ENCODE data around the gene SFTPB. TPM values are rescaled to one million over a fixed set of nuclear protein-coding genes. Genes with fewer than 3 reads are reported as not detected.
A peak's percentile ranks its signal among the peaks of the same experiment; 100 is the strongest.

Gene SFTPB
- total RNA-seq, 1 experiment from 2014 or later: not detected

DNA sequence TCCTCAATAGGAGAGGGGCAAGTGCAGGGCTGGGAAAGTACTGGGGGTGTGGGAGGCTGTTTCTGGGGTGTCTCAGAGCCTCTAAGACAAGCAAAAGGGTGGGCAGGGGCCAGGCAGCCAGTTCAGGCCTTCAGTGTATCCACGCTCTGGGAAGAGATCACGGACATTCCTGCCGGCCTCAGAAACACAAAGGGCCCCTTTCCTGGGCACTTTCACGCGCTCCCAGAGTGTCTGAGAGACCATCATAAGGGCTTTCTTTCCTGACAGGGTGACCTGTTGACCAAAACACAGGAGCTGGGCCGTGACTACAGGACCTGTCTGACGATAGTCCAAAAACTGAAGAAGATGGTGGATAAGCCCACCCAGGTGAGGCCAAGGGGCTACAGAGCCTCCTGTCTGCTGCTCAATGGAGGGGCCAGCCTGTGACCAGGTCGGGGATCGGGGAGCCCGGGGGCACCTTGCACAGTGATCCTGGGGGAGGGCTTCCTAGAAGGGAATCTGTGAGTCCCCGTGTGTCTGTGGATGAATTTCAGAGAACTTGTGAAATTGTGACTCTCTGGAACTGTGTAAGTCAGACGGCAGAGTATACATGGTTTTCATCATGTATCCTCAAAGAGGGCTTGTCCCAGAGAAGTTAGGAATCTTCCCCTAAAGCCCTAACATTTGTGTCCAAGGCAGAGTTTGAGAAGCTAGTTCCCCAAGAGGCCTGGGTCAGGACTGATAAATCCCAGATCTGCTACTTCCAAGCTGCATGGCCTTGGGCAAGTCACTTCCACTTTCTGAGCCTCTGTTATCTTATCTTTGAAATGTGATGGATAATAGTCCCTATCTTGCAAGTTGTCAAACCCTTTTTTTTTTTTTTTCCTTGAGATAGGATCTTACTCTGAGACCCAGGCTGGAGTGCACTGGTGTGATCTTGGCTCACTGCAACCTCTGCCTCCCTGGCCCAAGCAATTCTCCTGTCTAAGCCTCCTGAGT lies 28.0 kb upstream of the SFTPB start:
- Histone ChIP-seq H3K27me3 (0 out of 2 replicates have a peak, but pooled peaks cover 7% of the 10 kb centered on the region), H3K4me3 (no peak overlapping the region), H3K36me3 (no peaks in the 10 kb centered on the region), H3K27ac (no peak overlapping the region), H3K4me1 (no peaks in the 10 kb centered on the region), H3K9me3 (replicated peaks) (no peaks in the 10 kb centered on the region)
- DNase-seq: no peak

DNA sequence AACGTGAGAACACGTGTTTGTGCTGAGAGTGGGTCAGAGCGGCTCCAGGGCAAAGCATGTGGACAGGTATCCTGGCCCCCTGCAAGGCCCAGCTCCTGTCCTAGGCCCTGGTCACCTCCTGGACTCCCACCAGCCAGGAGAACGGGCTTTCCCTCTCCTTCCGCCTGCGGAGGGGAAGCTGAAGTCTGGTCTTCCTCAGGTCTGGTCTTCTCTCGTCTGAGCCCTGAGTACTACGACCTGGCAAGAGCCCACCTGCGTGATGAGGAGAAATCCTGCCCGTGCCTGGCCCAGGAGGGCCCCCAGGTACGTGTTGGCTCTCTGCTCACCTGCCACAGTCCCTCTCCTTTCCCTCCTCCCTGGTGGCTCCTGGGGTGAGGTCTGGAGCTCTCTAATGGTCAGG lies 27.1 kb upstream of the SFTPB start:
- Histone ChIP-seq H3K27me3 (0 out of 2 replicates have a peak, but pooled peaks cover 7% of the 10 kb centered on the region), H3K9me3 (replicated peaks) (no peaks in the 10 kb centered on the region), H3K27ac (no peak overlapping the region), H3K4me1 (no peaks in the 10 kb centered on the region), H3K4me3 (no peak overlapping the region), H3K36me3 (no peaks in the 10 kb centered on the region)
- no peak for DNase-seq

DNA sequence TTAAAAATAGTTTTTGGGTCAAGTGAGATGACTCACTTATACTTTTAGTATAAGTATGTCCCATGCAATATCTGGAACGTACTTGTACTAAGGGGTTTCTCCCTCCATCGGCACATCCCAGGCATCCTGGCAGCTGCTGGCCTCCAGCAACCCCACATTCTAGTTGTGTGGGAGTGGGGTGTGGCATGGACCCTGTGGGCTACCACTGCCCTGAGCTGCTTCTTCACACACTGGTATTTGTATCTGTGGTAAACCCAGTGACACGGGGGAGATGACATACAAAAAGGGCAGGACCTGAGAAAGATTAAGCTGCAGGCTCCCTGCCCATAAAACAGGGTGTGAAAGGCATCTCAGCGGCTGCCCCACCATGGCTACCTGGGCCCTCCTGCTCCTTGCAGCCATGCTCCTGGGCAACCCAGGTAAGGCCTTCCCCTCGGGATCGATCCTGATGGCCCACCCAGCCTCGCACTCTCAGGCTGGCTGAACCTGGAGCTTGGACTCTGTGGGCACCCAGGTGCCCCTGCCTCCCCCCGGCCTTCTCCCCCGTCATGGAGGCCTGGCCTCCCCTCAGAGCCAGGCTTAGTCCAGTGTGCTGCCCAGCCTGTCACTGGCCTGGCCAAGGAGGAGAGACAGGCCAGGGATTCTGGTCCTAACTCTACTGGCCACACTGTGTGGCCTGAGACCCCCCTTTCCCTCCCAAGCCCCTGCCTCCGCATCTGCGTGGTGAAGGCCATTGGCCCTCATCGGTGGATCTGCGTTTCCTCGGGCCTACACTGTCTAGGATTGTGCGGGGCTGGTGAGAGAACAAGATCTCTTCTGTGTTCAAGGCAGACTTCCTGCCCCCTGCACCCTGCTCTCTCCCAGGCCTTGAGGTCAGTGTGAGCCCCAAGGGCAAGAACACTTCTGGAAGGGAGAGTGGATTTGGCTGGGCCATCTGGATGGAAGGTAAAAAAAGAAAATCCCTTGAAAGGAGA lies 26.3 kb upstream of the SFTPB start, which contains the start of gene GNLY:
TSS of gene GNLY (plus strand) at position 307 of the 974 bp plus-strand sequence. CDS start at position 368, 61 bp downstream.
- Histone ChIP-seq H3K4me1 (no peaks in the 10 kb centered on the region), H3K27me3 (0 out of 2 replicates have a peak, but pooled peaks cover 7% of the 10 kb centered on the region), H3K4me3 (no peak within 1 kb of the TSS), H3K36me3 (no peaks in the 10 kb centered on the region), H3K9me3 (replicated peaks) (no peaks in the 10 kb centered on the region), H3K27ac (no peak within 1 kb of the TSS)
- no peak for DNase-seq

DNA sequence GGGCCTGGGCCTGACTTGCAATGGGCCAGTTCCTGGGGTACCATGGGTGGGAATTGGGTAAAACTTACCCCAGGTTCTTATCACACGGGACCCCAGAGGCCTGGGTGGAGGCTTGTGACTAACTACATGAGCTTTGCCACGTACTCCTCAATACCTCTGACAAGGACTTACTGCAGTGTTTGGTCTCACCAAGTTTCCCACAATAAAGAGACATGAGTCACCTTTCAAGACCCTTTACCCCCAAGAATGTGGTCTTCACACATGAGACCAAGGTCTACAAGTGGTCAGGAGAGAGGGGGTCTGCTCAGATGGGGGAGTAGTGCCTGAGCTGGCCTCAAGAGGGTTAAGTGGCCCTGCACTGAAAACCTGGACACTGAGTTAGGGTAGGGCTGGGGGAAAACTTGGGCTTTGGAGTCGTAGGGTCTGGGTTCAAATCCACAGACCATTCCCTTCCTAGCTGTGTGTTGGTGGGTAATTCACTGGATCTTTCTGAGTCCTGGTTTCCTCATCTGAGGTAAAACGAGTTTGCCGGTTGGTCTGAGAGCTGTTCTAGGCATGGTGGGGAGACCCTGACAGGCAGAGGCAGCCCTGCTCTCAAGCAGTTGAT lies 24.1 kb upstream of the SFTPB start:
- no peak for DNase-seq
- Histone ChIP-seq H3K4me3 (no peak overlapping the region), H3K4me1 (peaks cover 3% of the 10 kb centered on the region; the same call in 1 of the 2 replicates), H3K27me3 (0 out of 2 replicates have a peak, but pooled peaks cover 2% of the 10 kb centered on the region), H3K27ac (no peak overlapping the region), H3K36me3 (no peaks in the 10 kb centered on the region), H3K9me3 (replicated peaks) (no peaks in the 10 kb centered on the region)

DNA sequence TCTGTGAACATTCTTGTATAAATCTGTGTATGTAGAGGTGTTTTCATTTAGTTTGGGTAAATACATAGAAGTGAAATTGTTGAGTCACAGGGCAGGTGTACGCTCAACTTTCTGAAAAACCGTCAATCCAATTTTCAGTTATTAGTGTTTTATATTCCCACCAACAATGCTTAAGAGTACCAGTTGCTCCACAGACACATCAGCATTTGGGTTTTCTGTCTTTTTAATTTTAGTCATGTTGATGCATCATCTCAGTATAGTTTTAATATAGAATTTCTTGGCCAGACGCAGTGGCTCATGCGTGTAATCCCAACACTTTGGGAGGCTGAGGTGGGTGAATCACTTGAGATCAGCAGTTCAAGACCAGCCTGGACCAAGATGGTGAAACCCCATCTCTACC lies 22.9 kb upstream of the SFTPB start:
- no peak for DNase-seq
- Histone ChIP-seq H3K36me3 (no peaks in the 10 kb centered on the region), H3K27me3 (0 out of 2 replicates have a peak, but pooled peaks cover 2% of the 10 kb centered on the region), H3K9me3 (replicated peaks) (no peaks in the 10 kb centered on the region), H3K4me3 (no peak overlapping the region), H3K4me1 (peaks cover 4% of the 10 kb centered on the region; the same call in 1 of the 2 replicates), H3K27ac (no peak overlapping the region)

DNA sequence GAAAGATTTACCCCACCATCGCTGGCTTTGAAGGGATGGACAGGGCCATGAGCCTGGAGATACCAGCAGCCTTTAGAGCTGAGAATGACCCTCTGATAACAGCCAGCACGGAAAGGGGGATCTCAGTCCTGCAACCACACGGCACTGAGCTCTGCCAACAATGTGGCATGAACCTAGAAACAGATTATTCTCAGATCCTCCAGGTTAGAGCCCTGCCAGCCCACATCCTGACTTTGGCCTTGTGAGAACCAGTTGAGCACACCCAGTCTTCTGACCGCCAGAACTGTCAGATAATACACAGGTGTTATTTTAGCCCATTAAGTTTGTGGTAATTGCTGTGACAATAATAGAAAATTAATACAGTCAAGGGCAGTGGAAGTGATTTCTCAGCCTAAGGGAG lies 16.8 kb upstream of the SFTPB start:
- DNase-seq: no peak
- H3K4me3 ChIP-seq: no peak overlapping the region
- peaks cover 6% of the 10 kb centered on the region; the same call in 1 of the 2 replicates for H3K4me1 ChIP-seq
- no peaks in the 10 kb centered on the region for H3K27me3 ChIP-seq
- no peak overlapping the region for H3K27ac ChIP-seq
- no peaks in the 10 kb centered on the region for H3K9me3 ChIP-seq (replicated peaks)
- no peaks in the 10 kb centered on the region for H3K36me3 ChIP-seq

DNA sequence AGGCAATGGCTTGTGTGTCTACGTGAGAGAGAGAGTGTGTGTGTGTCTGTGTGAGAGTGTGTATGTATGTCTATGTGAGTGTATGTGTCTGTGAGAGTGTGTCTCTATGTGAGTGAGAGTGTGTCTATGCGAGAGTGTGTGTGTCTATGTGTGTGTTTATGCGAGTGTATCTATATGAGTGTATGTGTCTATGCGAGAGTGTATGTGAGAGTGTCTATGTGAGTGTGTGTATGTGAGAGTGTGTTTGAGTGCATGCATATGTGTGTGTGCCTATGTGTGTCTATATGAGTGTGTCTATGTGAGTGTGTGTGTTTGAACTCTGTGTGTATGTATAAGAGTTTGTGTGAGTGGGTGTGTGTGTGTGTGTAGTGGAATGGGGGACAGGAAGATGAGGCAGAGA lies 16.4 kb upstream of the SFTPB start:
- peaks cover 6% of the 10 kb centered on the region; the same call in 1 of the 2 replicates for H3K4me1 ChIP-seq
- H3K27ac ChIP-seq: no peak overlapping the region
- H3K36me3 ChIP-seq: no peaks in the 10 kb centered on the region
- no peaks in the 10 kb centered on the region for H3K9me3 ChIP-seq (replicated peaks)
- no peak overlapping the region for H3K4me3 ChIP-seq
- no peaks in the 10 kb centered on the region for H3K27me3 ChIP-seq
- no peak for DNase-seq

DNA sequence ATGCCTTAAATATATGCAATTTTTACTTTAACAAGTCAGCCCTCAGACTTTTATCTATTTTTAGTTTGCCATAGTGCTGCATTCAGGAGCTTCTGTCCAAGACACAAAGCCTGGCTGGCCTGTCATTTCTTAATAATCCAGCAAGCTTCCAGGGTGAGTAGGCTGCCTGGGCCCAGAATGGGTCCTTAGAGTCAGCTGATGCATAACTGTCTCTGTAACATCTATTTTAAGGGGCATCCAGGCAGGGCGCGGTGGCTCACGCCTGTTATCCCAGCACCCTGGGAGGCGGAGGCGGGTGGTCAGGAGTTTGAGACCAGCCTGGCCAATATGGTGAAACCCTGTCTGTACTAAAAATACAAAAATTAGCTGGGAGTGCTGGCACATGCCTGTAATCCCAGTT lies 14.4 kb upstream of the SFTPB start:
- Histone ChIP-seq H3K4me1 (peaks cover 18% of the 10 kb centered on the region), H3K9me3 (replicated peaks) (no peaks in the 10 kb centered on the region), H3K36me3 (no peaks in the 10 kb centered on the region), H3K27me3 (no peaks in the 10 kb centered on the region), H3K27ac (no peak overlapping the region), H3K4me3 (no peak overlapping the region)
- DNase-seq: no peak

DNA sequence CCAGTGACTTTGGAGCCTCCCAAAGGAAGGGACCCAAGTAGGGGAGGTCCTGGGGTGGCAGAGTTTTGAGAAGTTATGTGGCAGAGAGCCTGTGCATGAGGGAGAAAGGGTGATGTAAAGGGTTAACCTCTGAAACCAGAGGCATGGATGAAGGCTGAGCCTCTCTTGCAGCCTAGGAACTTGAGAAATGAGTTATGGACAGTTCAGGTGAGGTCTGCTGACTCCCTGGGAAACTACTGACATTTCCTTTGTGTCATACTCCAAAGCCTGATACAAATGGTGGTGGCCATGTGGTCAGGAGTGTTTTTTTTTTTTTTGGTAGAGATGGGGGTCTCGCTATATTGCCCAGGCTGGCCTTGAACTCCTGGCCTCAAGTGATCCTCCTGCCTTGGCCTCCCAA lies 13.8 kb upstream of the SFTPB start:
- Histone ChIP-seq H3K27ac (no peak overlapping the region), H3K27me3 (no peaks in the 10 kb centered on the region), H3K4me3 (no peak overlapping the region), H3K36me3 (no peaks in the 10 kb centered on the region), H3K9me3 (replicated peaks) (no peaks in the 10 kb centered on the region), H3K4me1 (peaks cover 15% of the 10 kb centered on the region)
- DNase-seq: no peak

DNA sequence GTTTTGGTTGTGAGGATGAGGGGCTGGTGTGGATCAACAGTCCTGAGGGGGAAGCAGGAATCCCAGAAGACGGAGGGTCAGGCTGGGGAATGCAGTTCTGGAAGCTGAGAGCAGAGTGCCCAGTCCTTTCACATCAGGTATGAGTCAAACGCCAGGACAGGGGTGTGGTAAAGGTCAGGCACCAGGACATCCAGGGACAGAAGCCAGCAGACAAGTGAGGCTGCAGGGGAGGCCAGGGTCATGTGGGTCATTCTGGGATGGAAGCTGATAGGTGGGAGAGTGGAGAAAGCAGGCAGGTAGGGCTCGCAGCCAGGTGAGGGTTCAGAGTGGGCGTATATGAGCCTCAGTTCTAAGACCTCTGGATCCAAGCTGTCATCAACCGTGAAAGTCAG lies 13.4 kb upstream of the SFTPB start:
- Histone ChIP-seq H3K36me3 (no peaks in the 10 kb centered on the region), H3K27me3 (no peaks in the 10 kb centered on the region), H3K4me1 (peaks cover 15% of the 10 kb centered on the region), H3K27ac (no peak overlapping the region), H3K9me3 (replicated peaks) (no peaks in the 10 kb centered on the region), H3K4me3 (no peak overlapping the region)
- no peak for DNase-seq

DNA sequence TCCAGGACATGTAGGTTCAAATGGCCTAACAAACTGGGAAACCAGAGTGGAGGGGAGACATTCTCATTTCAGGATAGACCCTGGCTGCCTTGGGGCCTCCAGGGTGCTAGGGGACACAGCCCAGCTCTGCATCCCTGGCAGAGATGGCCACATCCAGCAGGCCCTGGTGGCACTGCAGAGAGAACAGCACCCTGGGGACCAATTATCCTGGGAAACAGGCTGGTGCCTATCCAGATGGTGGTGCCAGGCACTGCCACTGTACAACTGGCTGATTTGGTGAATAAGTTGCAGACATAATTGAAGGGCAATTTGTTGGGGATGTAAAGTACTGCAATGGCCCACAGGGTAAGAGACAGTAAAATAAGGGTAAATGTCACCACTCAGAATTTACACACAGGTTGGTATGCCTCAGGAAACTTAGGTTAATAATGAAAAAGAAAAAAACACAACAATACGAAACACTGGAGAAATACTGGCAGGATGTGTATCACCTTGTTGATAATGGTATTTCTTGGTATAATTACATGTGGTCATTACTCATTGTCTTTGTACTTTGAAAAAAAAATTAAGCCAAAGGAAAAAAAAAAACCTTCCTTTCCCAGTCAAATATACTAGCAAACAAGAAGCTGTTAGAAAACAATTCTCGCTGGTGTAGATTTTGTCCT lies 12.8 kb upstream of the SFTPB start:
- peaks cover 15% of the 10 kb centered on the region for H3K4me1 ChIP-seq
- no peaks in the 10 kb centered on the region for H3K27me3 ChIP-seq
- DNase-seq: no peak
- no peak overlapping the region for H3K4me3 ChIP-seq
- no peaks in the 10 kb centered on the region for H3K9me3 ChIP-seq (replicated peaks)
- H3K27ac ChIP-seq: no peak overlapping the region
- H3K36me3 ChIP-seq: no peaks in the 10 kb centered on the region

DNA sequence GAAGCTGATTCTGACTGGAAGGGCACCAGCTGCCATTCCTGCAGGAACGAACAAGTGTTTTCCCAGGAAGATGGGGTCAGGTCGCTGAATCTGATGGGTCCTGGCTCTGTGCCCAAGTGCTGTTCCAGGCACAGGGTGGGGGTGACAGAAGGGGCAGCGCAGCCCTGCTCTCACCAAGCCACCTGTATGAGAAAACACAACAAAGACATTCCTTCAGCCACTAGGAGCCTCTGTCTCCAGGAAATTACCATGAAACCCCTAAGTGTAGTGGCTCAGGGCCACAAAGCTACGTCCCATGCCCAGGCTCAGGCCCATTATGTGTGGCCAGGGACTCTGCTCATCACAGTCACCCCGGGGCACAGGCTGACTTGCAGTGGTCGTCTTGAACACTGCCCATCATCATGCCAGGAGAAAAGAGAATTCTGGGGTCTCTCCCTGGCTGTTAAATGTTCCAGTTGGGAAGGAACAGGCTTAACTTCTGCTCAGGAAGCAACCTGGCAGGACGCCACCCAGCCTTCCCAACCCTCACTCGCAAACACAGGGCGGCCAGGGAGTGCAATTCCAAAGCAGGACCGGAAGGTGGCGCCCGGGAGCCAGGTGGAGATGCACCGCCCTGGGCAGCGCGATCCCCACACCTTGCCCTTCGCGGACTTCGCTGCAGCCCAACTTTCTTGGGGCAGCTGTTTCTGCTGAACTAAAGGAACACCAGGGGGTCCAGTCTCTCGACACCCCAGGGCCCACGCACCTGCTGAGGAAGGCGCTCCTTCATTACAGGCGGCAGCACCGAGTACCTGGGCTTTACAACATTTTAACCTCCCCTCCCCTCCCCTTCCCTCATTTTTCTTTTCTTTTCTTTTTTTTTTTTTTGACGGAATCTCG lies 11.0 kb upstream of the SFTPB start:
- no peak overlapping the region for H3K4me3 ChIP-seq
- peak; percentile 89 to 93 for DNase-seq
- H3K27ac ChIP-seq: no peak overlapping the region
- no peaks in the 10 kb centered on the region for H3K9me3 ChIP-seq (replicated peaks)
- H3K36me3 ChIP-seq: no peaks in the 10 kb centered on the region
- peaks cover 12% of the 10 kb centered on the region for H3K4me1 ChIP-seq
- no peaks in the 10 kb centered on the region; the same call in 1 of the 2 replicates for H3K27me3 ChIP-seq

DNA sequence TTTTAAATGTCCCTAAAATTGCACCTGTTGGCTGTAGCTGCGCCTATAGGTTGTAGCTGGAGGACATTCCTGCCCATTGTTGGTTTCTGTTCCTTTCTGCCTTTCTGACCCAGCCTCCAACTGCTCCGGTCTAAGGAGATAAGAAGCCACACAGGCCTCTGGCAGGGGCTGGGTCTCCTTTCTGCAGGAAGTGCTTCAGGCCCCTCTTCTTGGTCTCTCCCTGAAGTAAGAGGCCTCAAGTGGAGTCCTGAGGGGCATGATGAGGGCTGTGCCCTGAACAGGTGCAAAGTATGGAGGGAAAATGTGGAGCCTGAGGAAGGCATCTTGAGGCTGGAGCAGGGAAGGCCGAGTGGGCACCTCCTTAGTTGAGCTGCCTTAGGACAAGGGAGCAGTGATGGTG lies 10.4 kb upstream of the SFTPB start:
- DNase-seq: no peak
- Histone ChIP-seq H3K9me3 (replicated peaks) (no peaks in the 10 kb centered on the region), H3K4me1 (peaks cover 12% of the 10 kb centered on the region), H3K36me3 (no peaks in the 10 kb centered on the region), H3K27me3 (no peaks in the 10 kb centered on the region; the same call in 1 of the 2 replicates), H3K4me3 (no peak overlapping the region), H3K27ac (no peak overlapping the region)
